Central memory CD8-positive, alpha-beta T cell (primary cell): ENCODE measurements around the gene NPEPPS.
"Not testable (repeated sequence)": the region's sequence is repeated elsewhere in the genome, so short reads cannot be mapped to it uniquely, and the experiment has no call there.

Source experiments
- ATAC-seq: fragments of 150-1000 bp; cut with Tn5 transposase; replicated peaks from 2 replicates; pipeline ENCODE4 v1.10.0; 2022; ENCODE audit warnings: mild to moderate bottlenecking, moderate FRiP score, moderate number of reproducible peaks; ENCODE audit not compliant: poor library complexity, severe bottlenecking; ENCODE audit errors: extremely low read depth
- DNase-seq, 2 donors: peaks; one replicate each; pipeline ENCODE4 v3.0.0; 2021; ENCODE audit warnings: low spot score in 2 of 2
- H3K27ac Mint-ChIP-seq: one replicate; pipeline ENCODE4 v1.8.0; 2022; ENCODE audit warnings: low read depth, mild to moderate bottlenecking, moderate library complexity, mixed read lengths
- H3K27me3 Mint-ChIP-seq: one replicate; pipeline ENCODE4 v1.8.0; 2022; ENCODE audit warnings: mixed read lengths
- H3K36me3 Mint-ChIP-seq: one replicate; pipeline ENCODE4 v1.8.0; 2022; ENCODE audit warnings: mild to moderate bottlenecking, moderate library complexity, mixed read lengths; ENCODE audit not compliant: insufficient read depth
- H3K4me1 Mint-ChIP-seq: one replicate; pipeline ENCODE4 v1.8.0; 2022; ENCODE audit warnings: mixed read lengths
- H3K4me3 Mint-ChIP-seq: one replicate; pipeline ENCODE4 v1.8.0; 2022; ENCODE audit warnings: mild to moderate bottlenecking, moderate library complexity, mixed read lengths
- H3K9me3 Mint-ChIP-seq: one replicate; pipeline ENCODE4 v1.8.0; 2022; ENCODE audit warnings: mixed read lengths

The NPEPPS gene

DNA sequence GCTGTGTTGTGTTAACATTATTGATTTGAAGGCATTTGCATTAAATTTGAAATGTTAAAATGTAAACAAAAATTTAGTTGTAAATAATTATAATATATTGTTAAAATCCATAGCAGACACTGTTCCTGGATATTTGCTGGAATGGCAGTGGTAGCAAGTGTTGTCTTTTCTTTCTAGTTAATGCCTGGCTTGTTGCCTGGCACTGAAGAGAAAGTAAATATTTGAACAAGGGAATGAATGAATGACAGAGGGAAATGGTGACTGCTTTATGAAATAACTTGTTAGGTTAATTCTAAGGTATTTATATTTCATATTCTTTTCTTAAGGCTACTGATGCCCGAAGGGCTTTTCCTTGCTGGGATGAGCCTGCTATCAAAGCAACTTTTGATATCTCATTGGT lies 51.5 kb downstream of the NPEPPS start:
- H3K4me3 Mint-ChIP-seq, ATAC-seq, H3K27me3 Mint-ChIP-seq, DNase-seq, H3K27ac Mint-ChIP-seq, H3K4me1 Mint-ChIP-seq, H3K9me3 Mint-ChIP-seq: not testable (repeated sequence)
- peaks cover 26% of the 10 kb centered on the region for H3K36me3 Mint-ChIP-seq

DNA sequence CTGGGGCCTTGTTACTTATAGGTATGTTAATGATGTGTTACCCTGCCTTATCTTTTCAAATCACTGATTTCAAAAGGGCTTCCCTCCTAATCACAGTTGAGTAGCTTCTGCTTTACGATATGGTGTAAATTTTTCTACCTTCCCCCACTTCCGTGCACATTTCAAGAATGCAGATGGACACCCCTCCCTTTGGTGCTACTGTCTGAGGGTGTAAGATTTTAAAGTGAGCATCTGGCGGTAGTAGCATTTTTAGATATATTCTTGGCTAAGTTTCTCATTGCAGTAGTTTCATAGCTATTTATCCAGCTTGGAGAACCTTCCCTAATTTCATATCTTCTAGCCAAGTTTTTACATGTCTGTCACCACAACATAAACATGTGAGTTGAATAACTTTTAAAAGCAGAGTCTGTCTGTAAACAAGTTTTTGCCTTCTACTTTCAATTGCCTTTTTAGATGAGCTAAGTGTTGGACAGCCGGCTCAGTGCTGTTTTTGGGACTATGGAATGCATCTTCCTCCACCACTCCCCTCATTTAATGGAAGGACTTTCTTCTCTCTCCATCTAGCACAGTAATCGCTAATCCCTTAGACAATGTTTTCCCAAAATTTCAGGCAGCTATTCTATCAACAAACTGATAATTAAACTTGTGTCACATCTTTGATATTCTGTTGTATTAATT lies 55.6 kb downstream of the NPEPPS start:
- H3K27me3 Mint-ChIP-seq, H3K27ac Mint-ChIP-seq, H3K9me3 Mint-ChIP-seq, DNase-seq, H3K4me1 Mint-ChIP-seq, H3K4me3 Mint-ChIP-seq, ATAC-seq: not testable (repeated sequence)
- peaks cover 35% of the 10 kb centered on the region for H3K36me3 Mint-ChIP-seq

DNA sequence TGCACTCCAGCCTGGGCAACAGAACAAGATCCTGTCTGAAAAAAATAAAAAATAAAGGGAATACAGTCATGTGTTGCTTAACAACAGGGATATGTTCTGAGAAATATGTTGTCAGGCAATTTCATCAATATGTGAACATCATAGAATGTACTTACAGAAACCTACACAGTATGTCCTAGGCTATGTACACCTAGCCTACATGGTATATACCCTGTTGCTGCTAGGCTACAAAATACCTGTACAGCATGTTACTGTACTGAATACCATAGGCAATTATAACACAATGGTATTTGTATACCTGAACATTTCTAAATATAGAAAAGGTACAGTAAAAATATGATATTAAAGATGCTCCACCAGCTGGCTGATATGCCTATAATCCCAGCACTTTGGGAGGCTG lies 62.6 kb downstream of the NPEPPS start:
- not testable (repeated sequence) for H3K4me3 Mint-ChIP-seq, H3K27me3 Mint-ChIP-seq, H3K9me3 Mint-ChIP-seq, DNase-seq, H3K4me1 Mint-ChIP-seq, H3K27ac Mint-ChIP-seq, ATAC-seq
- H3K36me3 Mint-ChIP-seq, result peaks cover 40% of the 10 kb centered on the region

DNA sequence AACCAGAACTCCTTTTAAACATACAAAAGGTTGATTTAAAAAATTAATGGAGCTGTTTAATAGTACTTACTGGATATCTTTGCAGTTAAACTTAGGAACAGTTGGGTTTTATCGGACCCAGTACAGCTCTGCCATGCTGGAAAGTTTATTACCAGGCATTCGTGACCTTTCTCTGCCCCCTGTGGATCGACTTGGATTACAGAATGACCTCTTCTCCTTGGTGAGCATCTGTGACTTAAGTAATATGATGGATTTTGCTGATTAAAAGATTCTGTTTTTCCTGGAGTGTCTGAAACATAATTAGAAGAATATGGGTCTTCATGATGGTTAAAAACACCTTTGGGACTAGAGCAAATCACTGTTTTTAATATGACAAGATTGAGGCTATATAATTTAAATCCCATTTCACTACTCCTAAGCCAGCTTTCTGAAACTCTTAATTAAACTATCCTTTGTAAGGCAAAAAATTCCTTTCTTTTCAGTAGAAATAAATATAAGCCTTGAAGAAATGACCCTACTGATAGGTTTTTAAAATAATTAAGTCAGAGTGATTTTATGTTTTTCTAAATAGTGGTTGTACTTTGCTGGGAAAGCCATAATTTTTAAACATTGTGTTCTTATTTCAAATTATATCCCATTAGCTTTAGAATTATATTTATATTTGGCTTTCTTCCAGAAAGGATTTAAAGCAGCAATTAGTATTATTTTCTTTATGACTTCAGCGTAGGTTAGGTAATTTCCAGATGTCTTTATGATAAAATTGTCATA lies 73.1 kb downstream of the NPEPPS start:
- H3K9me3 Mint-ChIP-seq, result no peaks in the 10 kb centered on the region
- H3K4me3 Mint-ChIP-seq, result no peak overlapping the region
- H3K36me3 Mint-ChIP-seq, result peaks cover 52% of the 10 kb centered on the region
- H3K27me3 Mint-ChIP-seq, result no peaks in the 10 kb centered on the region
- ATAC-seq (no peak), DNase-seq (no peak)
- no peak overlapping the region for H3K27ac Mint-ChIP-seq
- no peaks in the 10 kb centered on the region for H3K4me1 Mint-ChIP-seq

DNA sequence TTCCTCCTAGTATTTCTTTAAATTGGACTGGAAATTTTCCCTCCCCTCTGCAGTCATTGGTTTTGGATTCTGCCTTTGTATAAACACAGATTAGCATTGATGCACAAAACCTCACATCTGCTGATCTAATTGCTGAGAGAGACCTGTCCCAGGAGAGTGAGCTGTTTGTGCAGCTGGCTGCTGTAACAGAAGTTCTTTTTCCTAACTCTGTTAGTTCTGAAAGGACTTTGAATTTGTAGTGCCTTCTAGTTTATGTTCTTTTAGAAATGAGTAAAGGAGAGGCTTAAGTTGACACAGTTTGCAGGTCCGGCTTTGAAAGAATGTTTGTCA lies 73.7 kb downstream of the NPEPPS start:
- DNase-seq, result no peak

DNA sequence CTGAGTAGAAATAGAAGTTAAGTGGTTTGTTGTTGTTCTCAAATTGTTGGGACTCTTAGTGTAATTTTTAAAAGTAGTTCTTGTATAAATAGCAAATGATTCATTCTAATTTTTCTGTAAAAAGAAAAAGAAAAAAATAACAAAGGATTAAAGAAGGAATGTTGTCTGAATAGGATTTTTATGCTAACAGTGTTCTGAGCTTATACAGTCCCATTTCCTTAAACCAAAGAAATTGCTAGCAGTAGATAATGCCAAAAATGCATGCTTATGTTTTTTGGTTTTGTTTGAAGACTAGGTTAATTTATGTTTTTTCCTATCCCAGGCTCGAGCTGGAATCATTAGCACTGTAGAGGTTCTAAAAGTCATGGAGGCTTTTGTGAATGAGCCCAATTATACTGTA lies 74.1 kb downstream of the NPEPPS start:
- peaks cover 51% of the 10 kb centered on the region for H3K36me3 Mint-ChIP-seq
- no peaks in the 10 kb centered on the region for H3K27me3 Mint-ChIP-seq
- no peak overlapping the region for H3K4me3 Mint-ChIP-seq
- DNase-seq, result no peak
- ATAC-seq, result no peak
- H3K4me1 Mint-ChIP-seq, result no peaks in the 10 kb centered on the region
- no peak overlapping the region for H3K27ac Mint-ChIP-seq
- H3K9me3 Mint-ChIP-seq, result no peaks in the 10 kb centered on the region

More for the DNA sequence above, 73.7 kb downstream of the NPEPPS start:
- Mint-ChIP-seq H3K36me3 (peaks cover 50% of the 10 kb centered on the region), H3K27me3 (no peaks in the 10 kb centered on the region), H3K9me3 (no peaks in the 10 kb centered on the region), H3K4me1 (no peaks in the 10 kb centered on the region), H3K27ac (no peak overlapping the region), H3K4me3 (no peak overlapping the region)
- ATAC-seq, result no peak

DNA sequence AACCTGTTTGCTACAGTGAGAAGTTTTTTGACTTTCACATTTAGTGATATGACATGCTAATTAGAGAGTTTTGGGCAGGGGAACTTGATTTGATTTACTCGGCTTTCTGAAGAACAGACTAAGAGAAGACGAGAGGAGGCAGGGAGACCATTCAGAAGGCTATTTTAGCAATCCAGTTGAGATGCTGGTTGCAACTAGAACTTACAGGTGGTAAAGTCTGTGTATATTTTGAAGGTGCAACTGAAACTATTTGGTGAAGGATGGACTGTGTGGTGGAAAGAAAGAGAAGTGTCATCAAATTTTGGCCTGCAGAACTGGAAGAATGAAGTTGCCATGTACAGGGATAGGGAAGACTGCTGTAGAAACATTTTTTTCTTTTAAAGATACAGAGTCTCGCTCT lies 76.6 kb downstream of the NPEPPS start:
- H3K36me3 Mint-ChIP-seq, result peaks cover 39% of the 10 kb centered on the region
- no peak overlapping the region for H3K4me3 Mint-ChIP-seq
- H3K27ac Mint-ChIP-seq, result peak overlapping the region; percentile 23

DNA sequence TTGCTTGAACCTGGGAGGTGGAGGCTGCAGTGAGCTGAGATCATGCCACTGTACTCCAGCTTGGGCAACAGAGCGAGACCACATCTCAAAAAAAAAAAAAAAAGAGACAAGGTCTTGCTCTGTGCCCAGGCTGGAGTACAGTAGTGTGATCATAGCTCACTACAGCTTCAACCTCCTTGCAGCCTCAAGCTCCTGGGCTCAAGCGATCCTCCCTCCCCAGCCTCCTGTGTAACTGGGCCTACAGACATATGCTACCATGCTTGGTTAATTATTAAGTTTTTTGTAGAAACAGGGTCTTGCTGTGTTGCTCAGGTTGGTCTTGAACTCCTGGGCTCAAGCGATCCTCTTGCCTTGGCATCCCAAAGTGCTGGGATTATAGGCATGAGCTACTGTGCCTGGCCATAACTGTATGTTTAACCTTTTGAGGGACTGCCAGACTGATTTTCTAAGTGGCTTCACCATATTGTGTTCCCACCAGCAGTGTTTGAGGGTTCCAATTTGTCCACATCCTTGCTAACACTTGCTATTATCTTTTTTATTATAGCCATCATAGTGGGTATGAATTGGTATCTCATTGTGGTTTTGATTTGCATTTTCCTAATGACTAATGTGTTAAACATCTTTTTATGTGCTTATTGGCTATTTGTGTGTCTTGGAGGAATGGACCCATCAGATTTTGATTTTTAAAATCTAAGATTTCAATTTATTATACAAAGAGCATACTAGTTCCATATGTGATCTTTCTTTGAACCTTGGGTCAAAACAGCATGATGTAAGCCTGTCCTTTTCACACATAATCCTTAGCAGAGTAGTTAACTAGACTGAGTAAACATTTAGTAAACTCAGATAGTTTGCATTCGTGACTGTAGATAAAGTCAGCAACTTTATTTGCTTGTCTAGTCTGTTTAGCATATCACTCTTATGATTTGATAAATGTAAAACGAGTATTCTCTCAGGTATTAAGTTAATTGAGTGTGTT lies 80.8 kb downstream of the NPEPPS start:
- H3K27ac Mint-ChIP-seq, result no peak overlapping the region
- H3K9me3 Mint-ChIP-seq, result no peaks in the 10 kb centered on the region
- no peak overlapping the region for H3K4me3 Mint-ChIP-seq
- peaks cover 6% of the 10 kb centered on the region for H3K4me1 Mint-ChIP-seq
- no peak for DNase-seq
- no peaks in the 10 kb centered on the region for H3K27me3 Mint-ChIP-seq
- H3K36me3 Mint-ChIP-seq, result peaks cover 36% of the 10 kb centered on the region
- no peak for ATAC-seq

More for the DNA sequence above, 76.6 kb downstream of the NPEPPS start:
- ATAC-seq, result no peak
- H3K4me1 Mint-ChIP-seq, result no peaks in the 10 kb centered on the region
- DNase-seq, result no peak
- H3K27me3 Mint-ChIP-seq, result no peaks in the 10 kb centered on the region
- no peaks in the 10 kb centered on the region for H3K9me3 Mint-ChIP-seq

DNA sequence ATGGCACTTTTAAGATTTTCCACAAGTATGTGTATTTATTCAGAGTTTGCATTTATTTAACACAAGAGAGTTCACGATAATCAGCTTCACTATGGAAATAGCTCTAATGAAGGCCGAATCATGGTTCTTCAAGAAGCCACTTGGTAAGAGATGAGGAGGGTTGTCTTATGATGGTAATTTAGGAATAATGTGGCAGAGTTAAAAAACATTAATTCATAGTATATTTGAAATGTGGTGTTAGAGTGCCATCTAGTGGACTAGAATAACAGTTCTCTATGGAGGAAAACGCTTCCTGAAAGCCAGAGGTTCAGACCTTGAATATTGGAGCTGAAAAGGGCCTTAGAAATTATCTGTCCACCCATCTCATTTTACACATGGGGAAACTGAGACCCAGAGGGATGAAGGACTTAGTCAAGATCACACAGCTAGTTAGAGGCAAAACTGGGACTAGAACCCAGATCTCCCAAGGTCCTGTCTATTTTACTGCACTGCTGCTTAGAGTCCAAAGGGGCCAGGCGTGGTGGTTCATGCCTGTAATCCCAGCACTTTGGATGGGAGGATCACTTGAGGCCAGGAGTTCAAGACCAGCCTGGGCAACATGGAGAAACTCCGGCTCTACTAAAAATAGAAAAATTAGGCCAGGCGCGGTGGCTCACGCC lies 85.0 kb downstream of the NPEPPS start:
- Mint-ChIP-seq H3K36me3 (peaks cover 55% of the 10 kb centered on the region), H3K4me3 (no peak overlapping the region), H3K4me1 (peaks cover 6% of the 10 kb centered on the region), H3K9me3 (no peaks in the 10 kb centered on the region), H3K27me3 (no peaks in the 10 kb centered on the region), H3K27ac (no peak overlapping the region)
- no peak for DNase-seq
- no peak for ATAC-seq

DNA sequence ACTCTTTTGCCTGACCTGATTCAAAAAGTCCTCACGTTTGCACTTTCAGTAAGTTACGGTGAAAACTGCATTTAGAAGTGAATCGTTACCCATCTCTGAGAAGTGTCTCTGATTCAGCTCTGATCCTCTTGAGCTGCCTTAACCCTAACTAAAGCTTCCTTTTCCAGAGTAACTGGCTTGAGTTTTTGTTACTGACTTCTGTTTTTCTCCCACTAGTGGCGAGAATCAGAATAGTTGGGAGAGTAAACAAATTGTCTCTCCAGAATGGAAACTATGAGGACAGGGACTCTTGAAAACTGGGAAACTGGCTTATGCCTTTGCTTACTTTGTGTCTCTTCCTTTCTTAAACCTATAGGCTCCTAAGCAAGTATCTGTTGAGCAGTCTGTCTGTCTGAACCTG lies 87.5 kb downstream of the NPEPPS start:
- Mint-ChIP-seq H3K4me3 (no peak overlapping the region), H3K27me3 (no peaks in the 10 kb centered on the region), H3K9me3 (no peaks in the 10 kb centered on the region), H3K27ac (no peak overlapping the region), H3K36me3 (peaks cover 52% of the 10 kb centered on the region), H3K4me1 (peaks cover 6% of the 10 kb centered on the region)
- DNase-seq, result no peak
- ATAC-seq, result no peak

DNA sequence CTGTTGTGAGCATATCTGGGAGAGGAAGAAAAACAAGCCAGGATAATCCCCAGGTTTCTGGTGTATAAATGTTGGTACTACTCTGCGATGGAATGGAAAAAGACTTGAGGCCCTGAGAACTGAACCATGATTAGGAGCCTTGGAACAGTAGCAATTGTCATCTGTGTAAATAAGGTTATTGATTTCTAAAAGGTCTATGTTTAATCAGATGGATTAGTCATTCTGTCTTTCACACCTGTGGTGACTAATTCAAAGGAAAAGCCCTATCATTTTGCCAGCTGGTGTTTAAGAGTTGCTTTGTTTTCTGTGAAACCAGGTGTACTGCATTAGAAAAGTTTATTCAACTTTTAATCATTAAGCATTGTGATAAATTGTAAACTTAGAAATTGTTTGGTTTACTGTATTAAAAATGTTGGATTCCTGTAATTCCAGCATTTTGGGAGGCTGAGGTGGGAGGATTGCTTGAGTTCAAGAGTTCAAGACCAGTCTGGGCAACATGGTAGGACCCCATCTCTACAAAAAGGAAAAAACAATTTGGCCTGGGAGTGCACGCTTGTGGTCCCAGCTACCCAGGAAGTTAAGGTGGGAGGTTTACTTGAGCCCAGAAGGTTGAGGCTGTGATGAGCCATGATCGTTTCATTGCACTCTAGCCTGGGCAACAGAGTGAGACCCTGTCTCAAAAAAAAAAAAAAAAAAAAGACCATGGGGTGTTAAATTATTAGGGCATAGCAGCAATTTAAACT lies 89.8 kb downstream of the NPEPPS start:
- Mint-ChIP-seq H3K27me3 (no peaks in the 10 kb centered on the region), H3K9me3 (no peaks in the 10 kb centered on the region), H3K4me3 (no peak overlapping the region), H3K27ac (peak overlapping the region; percentile 18), H3K4me1 (peaks cover 5% of the 10 kb centered on the region), H3K36me3 (peaks cover 49% of the 10 kb centered on the region)
- no peak for DNase-seq
- no peak for ATAC-seq
